OCI-LY7 (cell line): ENCODE measurements around the gene ACSL3.

Experiments used
- CTCF ChIP-seq: fragments of 200-600 bp; sonication (generic); conservative IDR thresholded peaks from 2 replicates; pipeline ENCODE4 v1.5.1; 2014; ENCODE audit warnings: mild to moderate bottlenecking, antibody characterized with exemption, low read length, moderate library complexity, mixed read lengths
- EZH2phosphoT487 ChIP-seq: fragments of 200-600 bp; sonication (generic); IDR thresholded peaks from 2 replicates; pipeline ENCODE4 v1.6.1; 2018; ENCODE audit warnings: low read depth, borderline replicate concordance, mild to moderate bottlenecking, mixed run types, antibody characterized with exemption, low read length, moderate library complexity, mixed read lengths

- TF ChIP-seq CTCF (no peak), EZH2phosphoT487 (no peak)
Measured at GRCh38 chr2:222811828-222812227, 49.0 kb upstream of the ACSL3 start.
